ENCODE measurements around the gene SDC3.

Gene SDC3

GRCh38 chr1:30823969-30824735, 84.4 kb downstream of the SDC3 start:
- peak; percentile 92 to 96 (median 95) for DNase-seq
- CTCF ChIA-PET = interaction anchor here (1.1 to 1.3 kb wide), 4 partner anchors 20 to 87 kb away, joined by 3 to 4 read pairs (median 4); no protein-coding TSS in a partner anchor
- H3K4me3 ChIP-seq (ENCODE audit: control insufficient read depth in 1 of 7, extremely low read depth in 1 of 7, insufficient read depth in 4 of 7, low read depth in 2 of 7, low read length in 6 of 7) = peak overlapping the region in 4 of 7 experiments; percentile 16 to 71 (median 38)
- H3K36me3 ChIP-seq (ENCODE audit: control insufficient read depth in 4 of 4, insufficient read depth in 4 of 4, low read length in 3 of 4) = no peaks in the 10 kb centered on the region
- POLR2A ChIA-PET = no interaction called here
- peaks cover 4 to 88% (median 42%) of the 10 kb centered on the region in 5 experiments for H3K27me3 ChIP-seq (replicated peaks in 2 of 5; ENCODE audit: control insufficient read depth in 4 of 5, insufficient read depth in 5 of 5, low read length in 4 of 5)
- under 1% methylated on average over 41 of the region's 44 CpGs for WGBS (ENCODE audit: insufficient coverage)
- H3K9me3 ChIP-seq (ENCODE audit: control extremely low read depth in 1 of 5, control insufficient read depth in 4 of 5, insufficient read depth in 2 of 5, low read depth in 1 of 5, low read length in 4 of 5) = peaks cover 0 to 2% (median 0%) of the 10 kb centered on the region in 5 experiments
- H3K4me1 ChIP-seq (ENCODE audit: control extremely low read depth in 1 of 4, control insufficient read depth in 4 of 4, insufficient read depth in 4 of 4, low read length in 3 of 4) = peaks cover 2 to 24% (median 16%) of the 10 kb centered on the region in 4 experiments
- H3K27ac ChIP-seq (ENCODE audit: insufficient read depth in 1 of 2, low read depth in 1 of 2, low read length in 2 of 2, poor library complexity in 1 of 2, severe bottlenecking in 2 of 2) = peak overlapping the region in 1 of 2 experiments; percentile 67

GRCh38 chr1:30823627-30823968, 85.0 kb downstream of the SDC3 start:
- H3K27ac ChIP-seq (ENCODE audit: insufficient read depth in 1 of 2, low read depth in 1 of 2, low read length in 2 of 2, poor library complexity in 1 of 2, severe bottlenecking in 2 of 2) = peak overlapping the region in 1 of 2 experiments; percentile 67
- 50% methylated on average over 1 of the region's 3 CpGs for whole genome bisulfite sequencing (ENCODE audit: insufficient coverage)
- no peaks in the 10 kb centered on the region for H3K36me3 ChIP-seq (ENCODE audit: control insufficient read depth in 4 of 4, insufficient read depth in 4 of 4, low read length in 3 of 4)
- DNase-seq = no peak
- peak overlapping the region in 3 of 7 experiments; percentile 34 to 71 (median 54) for H3K4me3 ChIP-seq (ENCODE audit: control insufficient read depth in 1 of 7, extremely low read depth in 1 of 7, insufficient read depth in 4 of 7, low read depth in 2 of 7, low read length in 6 of 7)
- H3K4me1 ChIP-seq (ENCODE audit: control extremely low read depth in 1 of 4, control insufficient read depth in 4 of 4, insufficient read depth in 4 of 4, low read length in 3 of 4) = peaks cover 2 to 24% (median 16%) of the 10 kb centered on the region in 4 experiments
- H3K9me3 ChIP-seq (ENCODE audit: control extremely low read depth in 1 of 5, control insufficient read depth in 4 of 5, insufficient read depth in 2 of 5, low read depth in 1 of 5, low read length in 4 of 5) = no peaks in the 10 kb centered on the region
- POLR2A ChIA-PET = no interaction called here
- peaks cover under 1 to 88% (median 38%) of the 10 kb centered on the region in 5 experiments for H3K27me3 ChIP-seq (replicated peaks in 2 of 5; ENCODE audit: control insufficient read depth in 4 of 5, insufficient read depth in 5 of 5, low read length in 4 of 5)
- CTCF ChIA-PET = interaction anchor here (1.1 to 1.3 kb wide), 4 partner anchors 19 to 87 kb away, joined by 3 to 4 read pairs (median 4); no protein-coding TSS in a partner anchor

- no peak overlapping the region for H3K27ac ChIP-seq (ENCODE audit: insufficient read depth in 1 of 2, low read depth in 1 of 2, low read length in 2 of 2, poor library complexity in 1 of 2, severe bottlenecking in 2 of 2)
- DNase-seq = peak; percentile 58 to 89 (median 89)
- WGBS (ENCODE audit: insufficient coverage) = 2% methylated on average over 4 of the region's 6 CpGs
- H3K4me3 ChIP-seq (ENCODE audit: control insufficient read depth in 1 of 7, extremely low read depth in 1 of 7, insufficient read depth in 4 of 7, low read depth in 2 of 7, low read length in 6 of 7) = peak overlapping the region in 2 of 7 experiments; percentile 34 to 71
- H3K36me3 ChIP-seq (ENCODE audit: control insufficient read depth in 4 of 4, insufficient read depth in 4 of 4, low read length in 3 of 4) = no peaks in the 10 kb centered on the region
- peaks cover 2 to 24% (median 16%) of the 10 kb centered on the region in 4 experiments for H3K4me1 ChIP-seq (ENCODE audit: control extremely low read depth in 1 of 4, control insufficient read depth in 4 of 4, insufficient read depth in 4 of 4, low read length in 3 of 4)
- H3K9me3 ChIP-seq (ENCODE audit: control extremely low read depth in 1 of 5, control insufficient read depth in 4 of 5, insufficient read depth in 2 of 5, low read depth in 1 of 5, low read length in 4 of 5) = no peaks in the 10 kb centered on the region
- peaks cover 0 to 88% (median 36%) of the 10 kb centered on the region in 5 experiments for H3K27me3 ChIP-seq (replicated peaks in 2 of 5; ENCODE audit: control insufficient read depth in 4 of 5, insufficient read depth in 5 of 5, low read length in 4 of 5)
- ChIA-PET POLR2A (no interaction called here), CTCF (interaction anchor here (1.1 kb wide), 1 partner anchor 21 kb away, joined by 3 read pairs; no protein-coding TSS in a partner anchor)
These were observed 85.5 kb downstream of the SDC3 start for GRCh38 chr1:30822966-30823581.

- POLR2A ChIA-PET = interaction anchor here (0.6 kb wide), 1 partner anchor 878 kb away, joined by 5 read pairs; no protein-coding TSS in a partner anchor
- H3K4me3 ChIP-seq (ENCODE audit: control insufficient read depth in 1 of 7, extremely low read depth in 1 of 7, insufficient read depth in 4 of 7, low read depth in 2 of 7, low read length in 6 of 7) = no peak overlapping the region
- DNase-seq = no peak
- no peak overlapping the region for H3K27ac ChIP-seq (ENCODE audit: insufficient read depth in 1 of 2, low read depth in 1 of 2, low read length in 2 of 2, poor library complexity in 1 of 2, severe bottlenecking in 2 of 2)
- no peaks in the 10 kb centered on the region for H3K36me3 ChIP-seq (ENCODE audit: control insufficient read depth in 4 of 4, insufficient read depth in 4 of 4, low read length in 3 of 4)
- peaks cover 2 to 24% (median 16%) of the 10 kb centered on the region in 4 experiments for H3K4me1 ChIP-seq (ENCODE audit: control extremely low read depth in 1 of 4, control insufficient read depth in 4 of 4, insufficient read depth in 4 of 4, low read length in 3 of 4)
- no peaks in the 10 kb centered on the region for H3K9me3 ChIP-seq (ENCODE audit: control extremely low read depth in 1 of 5, control insufficient read depth in 4 of 5, insufficient read depth in 2 of 5, low read depth in 1 of 5, low read length in 4 of 5)
- H3K27me3 ChIP-seq (replicated peaks in 2 of 5; ENCODE audit: control insufficient read depth in 4 of 5, insufficient read depth in 5 of 5, low read length in 4 of 5) = peaks cover 0 to 88% (median 42%) of the 10 kb centered on the region in 5 experiments
- CTCF ChIA-PET = interaction anchor here (2.3 to 3.7 kb wide), 2 partner anchors 19 to 89 kb away, joined by 9 to 40 read pairs; no protein-coding TSS in a partner anchor
- WGBS (ENCODE audit: insufficient coverage) = 100% methylated on average over 1 of the region's 1 CpG
These were observed 86.6 kb downstream of the SDC3 start for GRCh38 chr1:30822006-30822405.

- peaks cover 0 to 92% (median 45%) of the 10 kb centered on the region in 5 experiments for H3K27me3 ChIP-seq (replicated peaks in 2 of 5; ENCODE audit: control insufficient read depth in 4 of 5, insufficient read depth in 5 of 5, low read length in 4 of 5)
- H3K9me3 ChIP-seq (ENCODE audit: control extremely low read depth in 1 of 5, control insufficient read depth in 4 of 5, insufficient read depth in 2 of 5, low read depth in 1 of 5, low read length in 4 of 5) = no peaks in the 10 kb centered on the region
- 96% methylated on average over 5 of the region's 5 CpGs for WGBS (ENCODE audit: insufficient coverage)
- H3K36me3 ChIP-seq (ENCODE audit: control insufficient read depth in 4 of 4, insufficient read depth in 4 of 4, low read length in 3 of 4) = no peaks in the 10 kb centered on the region
- no peak overlapping the region for H3K27ac ChIP-seq (ENCODE audit: insufficient read depth in 1 of 2, low read depth in 1 of 2, low read length in 2 of 2, poor library complexity in 1 of 2, severe bottlenecking in 2 of 2)
- DNase-seq = no peak
- H3K4me3 ChIP-seq (ENCODE audit: control insufficient read depth in 1 of 7, extremely low read depth in 1 of 7, insufficient read depth in 4 of 7, low read depth in 2 of 7, low read length in 6 of 7) = no peak overlapping the region
- POLR2A ChIA-PET = no interaction called here
- H3K4me1 ChIP-seq (ENCODE audit: control extremely low read depth in 1 of 4, control insufficient read depth in 4 of 4, insufficient read depth in 4 of 4, low read length in 3 of 4) = peaks cover 2 to 23% (median 16%) of the 10 kb centered on the region in 4 experiments
- CTCF ChIA-PET = interaction anchor here (1.2 to 3.7 kb wide), 3 partner anchors 10 to 91 kb away, joined by 3 to 40 read pairs (median 9); no protein-coding TSS in a partner anchor
These were observed 88.3 kb downstream of the SDC3 start for GRCh38 chr1:30820299-30820698.

Data from common myeloid progenitor, CD34-positive (primary cell).